ENCODE data around the gene NAGK. TPM values are rescaled to one million over a fixed set of nuclear protein-coding genes. Genes with fewer than 3 reads are reported as not detected.

The NAGK gene
- total RNA-seq, 1 donor from 2014 or later = 104 TPM

GRCh38 chr2:71108091-71108490 lies 39.6 kb downstream of the NAGK start:
- no peak for DNase-seq (ENCODE audit: low spot score)

DNA sequence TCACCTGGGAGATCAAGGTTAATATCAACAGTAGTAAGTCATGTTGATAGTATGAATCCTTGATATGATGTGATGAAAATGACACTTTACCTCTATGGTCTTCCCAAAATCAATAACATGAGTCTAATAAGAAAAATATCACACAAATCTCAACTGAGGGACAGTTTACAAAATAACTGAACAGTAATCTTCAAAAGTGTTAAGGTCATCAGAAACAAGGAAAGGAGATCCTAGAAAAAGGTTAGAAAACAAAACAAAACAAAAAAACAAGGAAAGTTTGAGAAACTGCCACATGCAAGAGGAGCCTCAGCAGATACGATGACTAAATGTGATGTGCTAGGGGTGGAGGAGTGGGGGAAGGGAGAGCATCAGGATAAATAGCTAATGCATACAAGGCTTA lies 45.4 kb downstream of the NAGK start:
- no peak for DNase-seq (ENCODE audit: low spot score)

DNA sequence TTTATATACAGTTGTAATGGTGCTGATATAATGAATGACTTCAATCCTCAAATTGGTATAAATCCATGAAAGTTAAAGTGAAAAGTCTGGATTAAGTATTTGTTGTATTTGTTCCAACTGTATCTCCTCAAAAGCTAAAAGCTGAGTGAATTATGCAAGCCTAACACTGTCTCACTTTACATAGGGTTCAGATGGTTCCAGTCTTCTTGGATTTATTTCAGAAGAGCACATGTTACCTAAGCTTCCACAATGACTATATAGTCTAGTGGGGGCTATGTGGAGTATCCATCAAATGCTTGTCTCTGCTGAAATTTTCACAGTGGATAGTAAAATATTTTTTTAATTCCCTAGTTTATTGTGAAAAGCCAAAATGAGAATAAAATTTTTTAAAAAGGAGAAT lies 48.6 kb downstream of the NAGK start:
- DNase-seq (ENCODE audit: low spot score) = no peak

DNA sequence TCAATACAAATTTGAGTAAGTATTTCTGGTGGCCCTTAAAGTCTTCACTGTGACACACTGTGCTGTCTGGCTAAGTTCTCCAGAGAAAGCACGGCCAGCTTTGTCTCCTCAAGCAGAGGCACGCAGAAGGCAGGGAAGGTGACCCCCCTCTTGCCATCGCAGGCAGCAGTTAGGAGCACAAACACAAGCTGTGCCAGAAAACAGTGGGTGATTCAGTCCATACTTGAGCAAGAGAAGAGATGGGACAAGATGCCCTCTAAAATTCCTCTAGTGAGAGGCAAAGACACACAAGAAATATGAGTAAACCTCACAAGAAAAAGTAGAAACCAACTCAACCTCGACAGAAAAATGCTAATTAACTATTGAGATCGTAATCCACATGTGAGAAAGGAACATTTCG lies 51.7 kb downstream of the NAGK start:
- no peak for DNase-seq (ENCODE audit: low spot score)

- DNase-seq (ENCODE audit: low spot score) = no peak
Observed at GRCh38 chr2:71121479-71121878, 53.0 kb downstream of the NAGK start.

DNA sequence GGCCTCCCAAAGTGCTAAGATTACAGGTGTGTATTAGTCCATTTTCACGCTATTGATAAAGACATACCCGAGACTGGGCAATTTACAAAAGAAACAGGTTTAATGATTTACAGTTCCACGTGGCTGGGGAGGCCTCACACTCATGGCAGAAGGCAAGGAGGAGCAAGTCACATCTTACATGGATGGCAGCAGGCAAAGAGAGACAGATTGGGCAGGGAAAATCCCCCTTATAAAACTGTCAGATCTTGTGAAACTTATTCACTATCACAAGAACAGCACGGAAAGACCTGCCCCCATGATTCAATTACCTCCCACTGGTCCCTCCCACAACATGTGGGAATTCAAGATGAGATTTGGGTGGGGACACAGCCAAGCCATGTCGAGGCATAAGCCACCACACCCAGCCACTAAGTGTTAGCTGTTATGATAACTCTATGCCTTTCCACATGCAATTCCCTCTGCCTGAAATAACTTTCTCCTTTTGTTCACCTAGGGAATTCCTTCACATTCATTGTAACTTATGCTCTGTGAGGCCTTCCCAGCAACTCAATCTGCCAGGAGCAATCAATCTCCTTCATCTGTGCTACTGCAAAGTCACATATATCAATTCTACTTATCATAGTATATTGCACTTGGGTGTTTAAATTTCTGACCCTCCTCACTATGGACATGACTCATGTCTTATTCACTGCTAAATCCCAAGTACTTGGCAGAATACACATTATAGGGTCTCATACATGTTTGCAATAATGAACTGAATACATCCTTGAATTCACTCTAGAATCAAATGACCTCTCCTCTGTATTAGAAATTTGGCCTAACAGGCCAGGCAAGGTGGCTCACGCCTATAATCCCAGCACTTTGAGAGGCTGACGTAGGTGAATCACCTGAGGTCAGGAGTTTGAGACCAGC lies 54.2 kb downstream of the NAGK start:
- DNase-seq (ENCODE audit: low spot score) = no peak

DNA sequence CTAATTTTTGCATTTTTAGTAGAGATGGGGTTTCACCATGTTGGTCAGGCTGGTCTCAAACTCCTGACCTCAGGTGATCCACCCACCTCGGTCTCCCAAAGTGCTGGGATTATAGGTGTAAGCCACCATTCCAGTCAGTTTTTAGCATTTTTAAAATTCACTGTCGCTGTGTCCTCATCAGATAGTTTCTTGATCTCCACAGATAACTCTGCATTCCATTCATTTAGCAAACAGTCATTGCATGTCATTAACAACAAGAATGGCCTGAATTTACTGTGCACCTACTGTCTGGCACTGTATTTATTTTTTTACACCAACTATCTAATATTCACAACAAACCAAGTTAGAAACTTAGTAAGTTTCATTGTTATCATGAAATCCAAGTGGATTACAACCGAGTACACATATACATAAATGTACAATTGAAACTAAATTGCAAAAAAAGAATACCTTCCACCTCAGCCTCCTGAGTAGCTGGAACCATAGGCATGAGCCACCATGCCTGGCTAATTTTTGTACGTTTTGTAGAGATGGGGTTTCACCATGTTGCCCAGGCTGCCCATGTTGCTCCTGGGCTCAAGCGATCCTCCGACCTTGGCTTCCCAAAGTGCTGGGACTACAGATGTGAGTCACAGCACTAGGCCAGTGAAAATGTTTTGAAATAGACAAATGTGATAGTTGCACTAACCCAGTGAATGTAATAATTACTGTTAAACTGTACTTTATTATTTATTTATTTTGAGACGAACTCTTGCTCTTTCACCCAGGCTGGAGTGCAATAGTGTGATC lies 57.3 kb downstream of the NAGK start:
- DNase-seq (ENCODE audit: low spot score) = no peak

- DNase-seq (ENCODE audit: low spot score) = no peak
Observed at GRCh38 chr2:71126957-71127356, 58.5 kb downstream of the NAGK start.

Other genes starting within 250 kb of the NAGK start
- gene CLEC4F, start 248.0 kb upstream of the NAGK start, total RNA-seq = 0.17 TPM
- gene CD207, start 232.8 kb upstream of the NAGK start, total RNA-seq = 0.52 TPM
- gene VAX2, start 168.1 kb upstream of the NAGK start, total RNA-seq = not detected
- gene ATP6V1B1, start 132.7 kb upstream of the NAGK start, total RNA-seq = 1.6 TPM
- 2.9 TPM for gene ANKRD53, start 90.0 kb upstream of the NAGK start, total RNA-seq
- 62.8 TPM for gene TEX261, start 73.8 kb upstream of the NAGK start, total RNA-seq
- gene MCEE, start 61.6 kb downstream of the NAGK start, total RNA-seq = 15.8 TPM
- gene MPHOSPH10, start 62.0 kb downstream of the NAGK start, total RNA-seq = 31.4 TPM
- 6.9 TPM for gene PAIP2B, start 158.5 kb downstream of the NAGK start, total RNA-seq